HG03565 (cell line): ENCODE measurements around the gene GPR87.

Experiments
- ATAC-seq: cut with Tn5 transposase; IDR thresholded peaks from one replicate; pipeline ENCODE4 v1.9.1; 2021; ENCODE audit warnings: mild to moderate bottlenecking, moderate library complexity; ENCODE audit not compliant: unreplicated experiment

The GPR87 gene, protein sequence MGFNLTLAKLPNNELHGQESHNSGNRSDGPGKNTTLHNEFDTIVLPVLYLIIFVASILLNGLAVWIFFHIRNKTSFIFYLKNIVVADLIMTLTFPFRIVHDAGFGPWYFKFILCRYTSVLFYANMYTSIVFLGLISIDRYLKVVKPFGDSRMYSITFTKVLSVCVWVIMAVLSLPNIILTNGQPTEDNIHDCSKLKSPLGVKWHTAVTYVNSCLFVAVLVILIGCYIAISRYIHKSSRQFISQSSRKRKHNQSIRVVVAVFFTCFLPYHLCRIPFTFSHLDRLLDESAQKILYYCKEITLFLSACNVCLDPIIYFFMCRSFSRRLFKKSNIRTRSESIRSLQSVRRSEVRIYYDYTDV

DNA sequence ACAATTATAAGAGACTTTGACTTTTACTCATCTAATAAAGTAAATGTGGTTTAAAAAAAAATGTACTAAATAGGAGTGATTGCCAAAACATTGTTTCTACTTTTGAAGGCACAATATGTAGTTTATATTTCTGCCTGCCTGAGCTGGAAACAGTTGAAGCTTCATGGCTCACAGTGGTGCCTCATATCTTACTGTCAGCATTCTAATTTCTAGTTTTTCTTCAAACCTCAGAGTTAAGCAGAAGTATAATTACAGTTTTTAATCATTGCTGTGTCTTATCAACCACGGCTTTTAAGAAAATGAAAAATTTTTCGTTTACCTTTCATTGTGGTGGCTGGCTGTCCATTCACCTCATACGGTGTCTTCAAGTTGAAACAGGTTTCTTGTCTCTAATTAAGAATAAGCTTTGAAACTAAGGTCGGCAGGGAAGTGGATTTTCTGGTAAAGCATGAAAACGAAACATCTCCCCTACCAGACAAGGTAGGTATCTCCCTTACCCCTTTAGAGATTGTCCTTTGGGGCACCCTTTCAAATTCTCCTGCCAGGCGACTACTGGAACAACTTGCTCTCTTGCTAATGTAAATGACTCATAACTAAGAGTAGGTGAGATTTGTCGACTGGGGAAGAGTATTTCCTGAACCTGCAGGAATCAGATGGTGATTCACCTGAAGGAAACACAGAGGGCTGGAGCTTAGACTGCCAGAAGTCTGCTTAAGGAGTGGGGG, at the start of gene GPR87:
TSS of gene GPR87 (minus strand) at position 554 of the 725 bp plus-strand sequence. CDS start 16,720 bp downstream, outside the sequence.
- no peak for ATAC-seq

DNA sequence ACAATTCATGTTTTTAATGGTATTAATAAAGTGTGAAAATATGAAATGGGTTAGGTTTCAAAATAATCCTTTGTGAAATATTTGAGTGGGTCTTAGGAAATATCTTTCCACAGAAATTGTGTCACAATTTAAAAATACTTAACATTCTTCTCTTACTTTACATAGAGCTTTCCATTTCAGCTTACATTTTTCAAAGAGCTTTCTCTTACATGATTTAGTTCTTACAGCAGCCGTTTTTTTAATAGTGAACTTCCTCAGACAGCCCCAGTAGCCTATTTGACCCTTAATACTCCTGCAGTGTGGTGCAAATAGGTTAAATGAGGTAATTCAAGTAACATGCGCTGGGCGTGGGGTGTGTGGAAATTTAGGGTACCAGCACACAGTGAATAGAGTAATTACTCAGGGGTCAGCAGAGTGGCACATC, 46.1 kb upstream of the GPR87 start:
- ATAC-seq, result no peak

DNA sequence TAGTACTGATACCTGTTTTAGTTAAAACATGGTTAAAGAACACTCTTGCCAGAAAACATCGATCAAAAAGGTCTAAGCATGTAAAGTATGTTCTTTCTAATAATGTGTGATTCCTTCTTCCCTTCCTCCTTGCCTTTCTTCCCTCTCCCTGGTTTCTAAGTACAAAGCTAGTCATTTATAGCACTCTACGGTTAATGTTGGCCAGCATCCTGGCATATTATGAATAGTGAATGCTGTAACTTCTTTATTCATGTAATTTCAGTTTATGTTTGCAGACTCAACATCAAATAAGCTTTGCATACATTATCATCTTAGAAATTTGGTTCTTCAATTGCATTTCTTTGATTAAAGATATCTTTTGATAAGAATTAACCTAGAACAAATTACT, 40.8 kb upstream of the GPR87 start:
- no peak for ATAC-seq

DNA sequence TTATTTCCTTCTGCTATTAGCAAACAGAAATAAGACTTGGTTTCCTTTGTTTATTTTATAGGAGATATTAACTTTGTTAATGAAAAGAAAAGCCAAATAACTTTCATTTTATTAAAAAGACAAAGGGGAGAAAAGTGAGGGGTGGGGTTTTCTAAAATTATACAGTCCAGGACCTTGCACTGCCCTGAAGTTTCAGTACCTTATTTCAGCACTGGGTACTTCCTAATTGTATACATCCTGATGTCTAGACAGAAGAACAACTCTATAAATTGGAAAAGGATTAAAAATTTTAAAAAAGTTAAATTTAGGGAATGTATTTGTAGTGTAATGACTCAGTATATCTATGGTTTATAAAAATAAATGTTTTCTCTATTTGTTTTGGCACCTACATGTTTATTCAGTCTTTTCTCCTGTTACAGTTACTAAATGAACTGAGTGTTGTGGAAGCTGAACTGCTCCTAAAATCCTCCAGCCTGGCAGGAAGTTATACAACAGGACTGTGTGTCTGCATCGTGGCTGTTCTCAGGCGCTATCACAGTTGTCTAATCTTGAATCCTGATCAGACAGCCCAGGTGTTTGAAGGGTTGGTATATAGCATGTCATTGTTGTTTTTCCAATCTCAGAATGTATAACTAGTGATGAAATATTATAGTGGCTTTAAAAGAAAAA, 40.3 kb upstream of the GPR87 start:
- no peak for ATAC-seq

DNA sequence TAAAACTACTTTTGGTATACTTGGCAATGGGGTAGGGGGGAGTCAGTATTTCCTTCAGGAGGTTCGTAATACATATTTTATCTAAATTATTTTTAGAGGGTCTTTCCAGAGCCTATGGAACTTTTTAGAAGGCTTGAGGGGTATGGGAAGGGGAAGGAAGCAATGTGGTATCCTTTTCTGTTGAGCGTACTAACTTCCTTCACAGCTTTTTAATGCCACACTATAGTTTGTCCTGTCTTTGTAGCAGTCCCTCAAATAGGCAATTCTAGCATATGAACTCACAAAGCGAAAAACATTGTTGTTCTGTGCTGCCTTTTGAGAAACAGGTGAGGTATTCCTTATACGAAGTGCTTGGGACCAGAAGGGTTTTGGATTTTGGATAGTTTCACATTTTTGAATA, 35.0 kb upstream of the GPR87 start:
- ATAC-seq, result peak; percentile 15

DNA sequence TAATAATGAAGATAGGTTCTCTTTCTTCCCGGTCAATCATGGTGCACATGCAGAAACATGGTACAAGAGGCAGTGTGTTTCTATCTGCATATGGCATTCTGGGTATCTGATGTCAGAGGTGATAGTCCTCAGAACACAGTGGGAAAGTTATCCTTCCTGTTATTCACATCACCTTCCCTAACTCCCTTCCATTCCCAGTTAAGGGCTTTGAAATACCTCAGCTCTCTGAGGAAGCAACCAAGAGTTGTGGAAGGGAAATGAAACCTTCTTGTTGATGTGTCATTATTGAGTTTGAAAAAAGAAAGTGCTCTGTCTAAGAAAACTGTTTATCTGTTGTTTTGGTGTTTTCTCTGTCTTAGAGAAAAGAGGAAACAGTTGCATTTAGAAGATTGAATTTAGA, 34.6 kb upstream of the GPR87 start:
- ATAC-seq, result peak; percentile 69

DNA sequence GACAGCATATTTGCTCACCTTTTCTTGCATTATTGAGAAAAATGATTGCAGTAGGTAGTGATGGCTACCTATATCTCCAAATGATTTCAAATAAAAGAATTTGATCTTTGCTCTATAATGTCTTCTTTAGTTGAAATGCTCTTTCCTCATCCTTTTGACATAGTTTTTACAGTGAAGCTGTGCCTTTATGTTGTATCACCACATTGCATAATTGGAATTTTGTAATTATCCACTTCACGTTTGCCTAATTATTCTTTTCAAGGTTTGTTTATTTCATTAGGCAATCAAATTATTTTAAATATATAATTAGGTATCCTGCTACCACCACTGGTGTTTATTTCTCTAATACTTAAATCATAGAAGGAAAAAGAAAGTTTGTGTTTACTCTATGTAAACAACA, 34.0 kb upstream of the GPR87 start:
- ATAC-seq, result no peak

DNA sequence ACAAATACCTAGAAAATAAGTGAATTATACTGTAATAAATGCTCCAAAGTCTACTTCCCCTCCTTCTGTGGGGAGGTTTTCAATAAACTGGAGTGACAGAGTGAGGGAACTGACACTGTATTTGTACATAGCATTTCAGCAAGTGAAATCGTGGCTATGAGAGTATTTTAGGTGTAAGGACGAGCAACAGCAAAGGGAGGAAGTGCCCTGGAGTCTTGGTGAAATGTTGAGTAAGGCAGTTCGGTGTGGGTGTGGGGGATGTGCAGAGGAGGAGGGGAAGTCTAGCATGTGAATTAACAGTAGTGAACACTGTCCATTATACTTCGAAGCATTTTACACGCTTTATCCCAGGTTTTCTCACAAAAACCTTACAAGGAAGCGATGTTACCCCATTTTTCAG, 30.8 kb upstream of the GPR87 start:
- ATAC-seq, result no peak

DNA sequence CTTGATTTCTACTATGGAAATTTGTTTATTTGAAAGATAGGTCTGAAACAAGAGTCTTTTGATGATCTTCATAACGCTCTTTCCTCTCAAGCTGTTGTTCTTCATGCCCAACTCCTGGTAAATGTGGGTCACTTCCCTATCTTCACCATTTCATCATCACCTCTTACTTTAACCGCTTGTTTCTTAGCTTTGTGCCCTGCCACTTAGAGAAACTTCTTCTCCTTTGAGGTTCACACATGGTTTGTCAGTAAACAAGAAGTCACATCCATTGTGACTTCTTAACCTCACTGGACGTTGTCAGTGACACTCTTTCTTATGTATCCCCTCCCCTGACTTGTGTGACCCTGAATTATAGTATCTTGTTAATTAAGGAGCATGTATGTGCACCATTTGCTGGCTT, 29.7 kb upstream of the GPR87 start:
- no peak for ATAC-seq

DNA sequence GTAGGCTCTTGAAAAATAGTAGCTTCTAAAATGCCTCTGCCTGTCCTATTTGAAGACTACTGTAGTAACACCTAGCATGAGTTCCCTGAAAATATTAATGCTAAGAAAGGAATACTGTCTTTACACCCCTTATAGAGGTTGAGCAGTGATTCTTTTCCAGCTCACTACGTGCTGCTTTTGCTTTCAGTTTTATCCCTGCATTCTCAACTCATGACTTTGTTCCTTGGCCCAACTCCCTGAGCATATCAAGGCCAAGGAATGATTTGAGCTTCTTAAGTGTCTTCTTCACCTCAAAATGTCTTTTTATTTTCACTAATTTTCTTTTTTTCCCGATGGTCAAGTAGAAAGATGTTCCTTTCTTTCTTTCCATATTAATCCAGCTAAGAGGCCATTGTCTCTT, 29.2 kb upstream of the GPR87 start:
- ATAC-seq, result no peak

DNA sequence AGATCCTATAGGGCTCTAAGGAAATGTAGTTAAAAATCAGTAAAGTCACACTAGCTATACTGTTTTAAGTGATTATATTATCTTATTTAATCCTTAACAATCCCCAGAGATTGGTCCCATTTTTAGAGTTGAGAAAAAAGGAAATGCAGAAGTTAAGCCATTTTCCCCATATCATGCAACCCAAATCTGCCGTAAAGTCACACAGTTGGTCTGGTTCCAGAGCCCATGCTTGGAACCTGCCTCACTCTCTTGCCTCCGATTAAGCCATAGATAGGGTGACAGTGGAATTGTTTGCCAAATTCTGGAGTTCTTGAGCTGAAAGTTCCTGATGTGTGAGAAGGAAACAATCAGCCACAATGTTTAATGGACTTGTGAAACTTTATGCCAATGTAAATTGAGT, 15.1 kb upstream of the GPR87 start:
- ATAC-seq, result no peak

DNA sequence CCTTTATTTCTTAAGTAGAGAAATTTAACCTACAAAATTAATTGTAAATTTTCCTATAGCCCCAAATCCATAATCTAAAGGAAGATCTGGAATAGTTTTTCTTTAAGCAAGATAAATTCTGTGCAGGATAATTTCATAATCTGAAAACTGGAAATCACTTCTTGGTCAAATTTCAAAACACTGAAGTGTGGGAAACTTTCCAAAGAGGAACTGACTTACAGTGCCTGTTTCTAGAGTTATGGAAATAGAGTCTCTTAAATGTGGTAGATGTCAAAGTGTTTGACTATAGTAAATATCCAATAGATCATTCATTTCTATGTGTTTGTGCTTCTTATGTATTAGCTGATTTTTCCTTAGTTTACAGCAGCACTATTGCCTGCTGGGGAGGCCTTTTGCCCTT, 14.3 kb upstream of the GPR87 start:
- ATAC-seq, result no peak

DNA sequence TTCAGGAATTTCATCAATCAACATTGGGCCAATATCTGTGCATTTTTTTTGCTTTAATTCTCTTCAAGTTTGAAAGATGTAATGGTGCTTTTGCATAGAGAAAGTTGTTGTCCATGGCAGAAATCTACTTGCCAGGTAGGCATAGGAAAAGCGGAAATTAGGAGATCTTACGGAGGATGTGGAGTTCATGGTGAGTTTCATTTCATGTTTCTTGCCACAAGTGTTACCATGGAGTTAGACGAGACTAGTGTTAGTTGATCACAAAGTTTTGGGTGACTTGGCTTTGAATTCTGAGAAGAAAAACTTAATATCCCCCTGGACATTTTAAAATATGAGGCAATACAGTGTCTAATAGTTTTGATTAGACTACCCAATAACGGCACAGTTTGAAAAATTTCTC, 13.8 kb upstream of the GPR87 start:
- ATAC-seq, result no peak

DNA sequence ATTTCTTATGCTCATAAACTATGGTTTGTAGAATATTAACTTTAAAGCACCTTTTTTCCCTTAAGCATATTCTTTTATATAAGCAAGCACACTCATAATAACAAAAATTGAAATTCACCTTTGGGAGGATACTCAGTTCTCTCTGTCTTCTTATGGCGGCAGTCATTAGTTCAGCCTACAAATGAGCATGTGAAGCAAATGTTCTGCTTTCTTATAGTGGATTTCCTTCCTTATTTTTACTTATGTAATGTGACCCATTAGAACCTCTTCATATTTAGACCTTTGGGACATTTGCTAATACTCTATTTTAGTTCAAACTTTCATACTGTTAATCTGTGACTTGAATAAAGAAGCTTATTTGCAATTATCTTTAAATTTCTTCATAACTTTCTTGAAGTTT, 12.7 kb upstream of the GPR87 start, which contains the start of gene P2RY13:
TSS of gene P2RY13 (minus strand) at position 187 of the 400 bp plus-strand sequence. CDS start at position 166, 21 bp downstream.
- ATAC-seq, result no peak

DNA sequence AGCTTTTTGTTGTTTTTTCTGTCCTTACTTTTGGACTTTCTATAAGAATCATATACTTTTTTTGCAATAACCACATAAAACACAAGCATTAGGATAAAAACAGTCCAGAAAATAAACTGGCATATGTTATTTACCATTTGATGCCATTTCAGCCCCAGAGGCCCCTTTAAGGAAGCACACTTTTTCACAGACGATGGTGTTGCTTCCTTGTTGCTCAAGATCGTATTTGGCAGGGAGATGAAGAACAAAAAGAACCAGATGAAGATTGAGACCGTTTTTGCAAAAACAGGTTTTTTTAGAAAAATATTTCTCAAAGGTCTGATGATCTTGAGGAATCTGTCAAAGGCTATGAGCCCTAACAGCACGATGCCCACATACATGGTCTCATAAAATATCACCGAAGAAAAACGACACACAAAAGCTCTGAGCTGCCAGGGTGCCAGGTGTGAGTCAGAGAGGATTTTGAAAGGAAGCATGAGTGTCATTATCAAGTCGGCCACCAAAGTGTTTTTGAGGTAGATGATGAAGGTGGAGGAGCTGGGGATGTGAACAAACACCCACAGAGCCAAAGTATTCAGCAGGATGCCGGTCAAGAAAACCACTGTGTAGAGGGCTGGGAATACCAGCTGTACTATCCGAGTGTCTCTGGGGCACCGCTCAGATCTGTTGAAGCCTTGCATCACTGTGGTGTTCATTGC, 11.8 kb upstream of the GPR87 start:
- no peak for ATAC-seq

DNA sequence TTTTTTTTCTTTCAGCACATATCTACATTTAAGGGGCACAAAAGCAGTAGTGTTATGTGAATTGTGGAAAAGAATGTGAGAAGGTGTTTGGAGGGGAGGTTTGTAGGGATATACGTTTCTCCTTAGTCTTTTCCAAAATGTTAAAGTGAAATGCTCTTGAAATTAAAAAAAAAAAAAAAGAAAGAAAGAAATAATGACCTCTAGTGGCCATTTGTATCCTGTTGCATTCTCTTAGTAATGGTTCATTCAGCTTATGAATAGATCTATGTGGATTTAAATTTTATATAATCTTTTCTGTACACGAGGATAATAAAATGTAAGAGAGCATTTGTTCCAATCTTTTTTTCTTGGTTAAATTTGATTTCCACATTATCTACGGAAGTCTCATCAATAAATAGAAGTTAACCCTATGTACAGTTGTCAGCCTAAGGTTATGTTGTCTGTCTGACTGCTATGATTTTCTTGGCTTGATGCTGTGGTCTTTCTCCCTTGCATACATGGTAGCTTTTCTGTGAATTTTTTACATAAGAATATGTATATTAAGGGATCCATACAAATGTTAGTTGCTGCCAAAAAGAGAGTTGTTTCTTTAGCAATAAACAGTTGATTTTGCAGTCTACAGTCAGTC, 11.1 kb upstream of the GPR87 start:
- ATAC-seq, result no peak

DNA sequence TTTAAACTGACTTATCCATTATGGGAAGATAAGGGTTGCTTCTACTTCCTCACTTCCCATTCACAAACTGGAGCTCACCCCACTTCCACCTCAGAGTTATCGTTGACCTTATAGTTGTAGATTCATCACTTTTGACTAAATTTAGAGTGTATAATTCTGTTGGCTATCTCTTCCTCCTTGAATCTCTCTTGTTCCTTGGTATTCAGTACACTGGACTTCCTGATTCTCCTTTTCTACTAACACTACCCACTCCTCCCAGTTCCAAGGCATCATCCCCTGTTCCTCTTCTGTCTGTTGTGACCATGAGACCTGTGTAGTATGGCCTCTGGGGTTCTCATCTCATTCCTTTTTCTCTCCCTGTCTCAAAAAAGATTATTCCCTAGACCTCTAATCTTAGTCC, 5.9 kb upstream of the GPR87 start:
- ATAC-seq, result no peak

DNA sequence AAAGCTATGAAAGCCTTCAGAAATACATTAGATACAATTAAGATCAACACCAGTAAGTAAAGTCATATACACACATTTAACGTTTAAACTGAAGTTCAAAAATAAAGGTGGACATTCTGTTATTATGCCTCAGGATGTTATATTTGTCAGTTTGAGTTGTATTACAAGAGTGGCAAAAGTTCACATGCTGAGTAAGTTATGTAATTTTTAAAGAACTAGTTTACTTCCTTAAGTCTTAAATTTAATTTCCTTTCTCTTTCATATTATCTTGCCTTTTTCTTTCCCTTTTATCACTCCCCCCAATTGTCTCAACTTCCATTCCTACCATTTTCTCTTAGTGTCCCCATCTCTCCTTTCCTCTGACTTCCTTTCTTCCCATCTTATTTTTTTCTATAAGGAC, 4.9 kb upstream of the GPR87 start:
- no peak for ATAC-seq

DNA sequence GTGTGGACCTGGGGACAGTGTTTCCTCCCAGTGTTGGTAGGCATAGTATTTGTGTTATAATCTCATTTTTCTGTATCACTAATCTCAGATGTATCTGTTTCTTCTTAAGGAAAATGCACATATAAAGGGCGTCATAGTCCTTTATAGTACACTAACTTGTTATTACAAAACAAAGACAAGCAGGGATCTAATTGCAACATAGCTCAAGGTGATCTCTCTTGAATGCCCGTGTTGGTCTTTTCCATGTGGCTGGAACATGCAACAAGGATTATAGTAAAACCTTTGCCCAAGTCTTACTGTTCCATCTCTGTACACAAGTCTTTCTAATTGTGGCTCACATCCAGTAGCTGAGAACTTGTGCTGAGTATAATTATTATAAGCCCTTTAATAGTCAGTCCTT, 3.5 kb upstream of the GPR87 start:
- no peak for ATAC-seq

DNA sequence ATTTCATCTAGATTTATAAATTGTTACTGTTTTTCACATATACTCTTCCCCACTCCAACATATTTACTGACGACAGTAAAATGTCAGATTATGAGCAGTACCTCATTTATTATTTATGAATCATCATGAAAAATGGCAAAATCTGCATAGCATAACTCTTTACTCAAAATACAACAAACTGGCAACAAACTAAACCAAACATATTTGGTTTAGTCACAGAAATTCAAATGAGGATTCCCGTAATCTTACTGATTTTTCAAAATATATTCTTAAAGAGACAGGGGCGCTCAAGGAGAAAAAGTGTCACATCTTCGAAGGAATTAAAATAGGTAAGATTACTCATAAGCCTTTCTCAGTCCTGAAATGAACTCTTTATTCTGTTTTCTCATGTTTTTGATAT, 3.0 kb upstream of the GPR87 start:
- no peak for ATAC-seq

DNA sequence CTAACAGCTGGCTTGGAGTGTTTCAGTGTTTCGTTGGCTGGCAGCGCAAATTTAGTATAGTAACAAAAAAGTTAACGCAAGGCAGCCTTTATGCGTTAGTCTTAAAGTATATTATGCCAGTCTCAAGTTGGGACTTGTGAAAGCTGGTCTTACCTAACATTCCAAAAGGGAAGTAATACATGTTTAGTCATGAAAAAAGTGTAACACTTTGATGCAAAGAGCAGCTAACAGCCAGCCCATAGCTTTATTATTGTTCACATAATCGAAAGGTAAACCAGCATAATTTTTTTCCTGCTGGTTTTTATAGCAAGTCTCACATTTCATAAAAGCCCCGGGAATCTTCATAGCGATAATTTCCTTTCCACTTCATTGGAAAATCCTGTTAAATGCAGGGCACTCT, 2.4 kb upstream of the GPR87 start:
- no peak for ATAC-seq
